Measurements from ENCODE around the gene RPS3.
"Not testable (repeated sequence)": the region's sequence is repeated elsewhere in the genome, so short reads cannot be mapped to it uniquely, and the experiment has no call there.

RPS3 gene

GRCh38 chr11:75380716-75381420, 18.4 kb upstream of the RPS3 start:
- DNase-seq: no peak

GRCh38 chr11:75383246-75383645, 16.1 kb upstream of the RPS3 start:
- no peak for DNase-seq

DNA sequence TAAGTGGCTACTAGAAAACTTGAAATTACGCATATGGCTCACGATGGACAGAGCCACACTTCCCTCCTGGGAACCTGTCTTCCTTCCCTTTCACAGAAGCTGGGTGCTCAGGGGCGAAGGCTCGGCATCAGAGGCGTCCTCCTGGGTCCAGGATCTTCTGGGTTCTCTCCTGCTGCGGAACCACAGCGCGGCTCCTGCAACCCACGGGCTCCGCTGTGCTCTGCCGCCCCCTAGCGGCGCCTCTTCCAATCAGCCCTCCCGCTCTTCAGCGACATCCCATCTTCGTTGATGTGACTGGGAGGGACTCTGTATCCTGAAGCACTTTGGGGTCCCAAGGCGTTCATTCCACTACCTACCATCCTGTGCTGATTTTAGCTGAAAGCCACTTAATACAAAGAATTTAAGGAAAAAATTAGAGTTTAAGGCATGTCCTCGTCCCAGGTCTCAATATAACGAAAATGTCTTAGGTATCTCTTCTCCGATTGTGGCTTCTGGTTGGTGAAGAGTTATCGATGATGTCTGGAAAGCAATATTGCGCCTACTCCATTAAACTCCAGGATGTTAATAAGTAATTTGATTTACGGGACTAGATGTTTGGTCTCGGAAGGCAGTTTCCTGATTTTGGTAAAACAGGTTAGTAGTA, 14.8 kb upstream of the RPS3 start:
- peak; percentile 74 for DNase-seq

- no peak for DNase-seq
Measured at GRCh38 chr11:75386942-75387630, 12.2 kb upstream of the RPS3 start.

GRCh38 chr11:75387736-75388294, 11.5 kb upstream of the RPS3 start:
- no peak for DNase-seq

DNA sequence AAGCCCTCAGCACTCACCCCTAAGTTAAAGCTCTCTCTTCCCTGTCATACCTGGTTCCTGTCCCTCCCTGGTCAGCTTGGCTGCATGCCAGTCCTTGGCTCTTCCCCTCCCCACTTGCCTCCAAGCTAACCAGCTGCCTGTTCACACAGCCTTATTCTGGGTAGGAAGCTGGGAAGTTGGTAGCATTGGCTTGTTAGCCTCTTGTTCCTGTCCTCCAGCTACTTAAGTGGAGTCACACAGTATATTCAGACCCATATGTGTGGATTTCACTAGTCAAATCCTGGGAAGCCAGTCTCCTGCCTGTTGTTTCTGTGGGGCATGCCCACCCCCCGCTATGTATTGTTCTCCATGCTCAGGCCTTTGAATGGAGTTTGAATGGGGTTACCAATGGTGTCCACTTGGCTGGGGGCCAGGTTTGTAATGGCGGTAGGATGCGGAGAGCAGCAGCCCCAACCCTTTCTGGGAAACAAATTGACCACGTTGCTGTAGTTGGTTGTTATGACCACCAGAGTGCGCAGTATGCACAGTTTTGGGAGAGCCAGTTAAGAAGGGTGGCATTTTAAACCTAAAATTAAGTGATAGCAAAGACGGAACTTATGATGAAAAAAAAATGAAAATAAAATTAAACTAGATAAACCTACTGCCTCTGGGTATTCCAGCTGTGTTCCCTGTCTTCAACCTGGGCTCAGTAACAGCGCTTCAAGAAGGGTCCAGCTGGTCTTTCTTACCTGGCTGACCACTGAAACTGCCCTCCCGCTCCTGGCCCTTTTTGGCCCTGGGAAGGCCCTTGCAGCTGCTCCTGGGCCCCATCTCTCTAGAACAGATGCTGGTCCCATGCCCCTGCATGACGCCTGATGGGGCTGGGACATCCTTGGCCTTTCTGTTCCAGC, 10.7 kb upstream of the RPS3 start:
- peak; percentile 96 for DNase-seq

- DNase-seq: no peak
Measured at GRCh38 chr11:75389276-75389605, 10.1 kb upstream of the RPS3 start.

DNA sequence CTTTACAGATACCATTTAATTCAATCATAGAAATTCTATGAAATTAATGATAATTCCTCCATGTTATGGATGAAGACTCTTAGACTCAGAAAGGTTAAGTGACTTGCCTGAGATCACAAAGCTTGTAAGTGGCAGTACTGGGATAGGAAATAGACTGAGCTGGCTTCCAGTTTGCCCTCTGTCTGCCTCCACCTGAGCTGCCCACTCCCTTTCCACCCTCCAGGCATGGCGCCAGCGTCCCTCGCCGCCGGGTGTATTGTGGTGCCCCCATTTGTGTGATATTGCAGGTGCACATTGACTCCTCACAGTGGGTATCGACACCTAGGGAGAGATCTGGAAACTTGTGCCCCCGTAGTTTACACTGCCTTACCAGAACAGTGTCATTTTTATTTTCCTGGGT, 9.4 kb upstream of the RPS3 start:
- DNase-seq: no peak

- DNase-seq: no peak
Measured at GRCh38 chr11:75394085-75394840, 5.1 kb upstream of the RPS3 start.

GRCh38 chr11:75398906-75399305, 412 bp upstream of the RPS3 start:
- no peak for DNase-seq

DNA sequence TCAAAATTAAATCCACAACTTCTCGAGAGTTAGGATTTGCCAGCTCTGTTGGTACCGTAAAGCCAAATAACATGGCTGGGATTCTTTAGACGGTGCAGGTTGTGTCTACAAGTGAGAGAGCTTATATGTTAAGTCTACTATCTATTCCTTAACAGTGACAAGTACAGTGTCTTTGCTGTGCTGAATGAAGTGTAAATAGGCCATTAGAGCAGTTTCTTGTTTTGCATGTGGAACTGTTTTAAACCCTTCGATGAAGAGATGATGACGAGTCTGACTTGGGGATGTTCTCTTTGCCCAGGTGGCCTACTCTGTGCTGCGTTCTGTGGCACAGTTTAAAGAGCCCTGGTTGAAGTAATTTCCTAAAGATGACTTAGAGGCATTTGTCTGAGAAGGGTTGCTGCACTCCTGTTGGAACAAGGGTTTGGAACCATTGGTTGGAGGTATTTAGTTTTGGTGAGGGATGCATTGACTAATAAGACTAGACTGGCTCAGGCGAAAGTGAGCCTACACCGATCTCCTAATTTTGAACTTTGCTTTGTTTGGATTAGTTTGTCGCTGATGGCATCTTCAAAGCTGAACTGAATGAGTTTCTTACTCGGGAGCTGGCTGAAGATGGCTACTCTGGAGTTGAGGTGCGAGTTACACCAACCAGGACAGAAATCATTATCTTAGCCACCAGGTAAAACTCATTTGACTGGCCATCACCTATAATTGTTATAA, 988 bp downstream of the RPS3 start:
- DNase-seq: peak; percentile 20

DNA sequence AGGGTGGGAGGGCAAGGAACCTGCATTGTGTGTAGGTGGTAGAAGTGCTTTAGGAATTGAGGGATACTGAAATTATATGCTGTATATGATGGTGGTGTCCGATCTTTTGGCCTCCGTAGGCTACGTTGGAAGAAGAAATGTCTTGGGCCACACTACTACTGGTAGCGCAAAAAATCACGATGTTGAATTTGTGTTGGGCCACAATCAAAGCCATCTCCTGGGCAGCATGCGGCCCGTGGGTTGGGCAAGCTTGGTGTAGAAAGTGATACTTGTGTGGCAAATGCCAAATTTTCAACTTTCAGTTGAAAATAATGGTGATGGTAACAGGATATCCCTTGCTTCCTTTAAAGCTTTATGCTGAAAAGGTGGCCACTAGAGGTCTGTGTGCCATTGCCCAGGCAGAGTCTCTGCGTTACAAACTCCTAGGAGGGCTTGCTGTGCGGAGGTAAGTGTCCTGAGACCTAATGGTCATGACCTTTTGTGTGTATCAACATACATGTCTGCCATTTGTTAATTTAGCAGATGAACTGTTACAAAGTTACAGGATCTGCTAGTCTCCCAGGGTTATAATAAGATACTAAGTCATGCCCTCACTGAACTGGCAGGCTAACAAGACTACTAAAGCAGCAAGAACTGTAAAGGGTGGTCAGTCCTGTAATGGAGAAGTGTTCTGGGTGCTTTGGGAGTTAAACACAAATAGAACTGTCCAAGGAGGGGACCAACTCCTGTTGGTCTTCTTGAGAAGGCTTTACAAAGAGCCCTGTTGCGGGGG, 2.9 kb downstream of the RPS3 start:
- no peak for DNase-seq

DNA sequence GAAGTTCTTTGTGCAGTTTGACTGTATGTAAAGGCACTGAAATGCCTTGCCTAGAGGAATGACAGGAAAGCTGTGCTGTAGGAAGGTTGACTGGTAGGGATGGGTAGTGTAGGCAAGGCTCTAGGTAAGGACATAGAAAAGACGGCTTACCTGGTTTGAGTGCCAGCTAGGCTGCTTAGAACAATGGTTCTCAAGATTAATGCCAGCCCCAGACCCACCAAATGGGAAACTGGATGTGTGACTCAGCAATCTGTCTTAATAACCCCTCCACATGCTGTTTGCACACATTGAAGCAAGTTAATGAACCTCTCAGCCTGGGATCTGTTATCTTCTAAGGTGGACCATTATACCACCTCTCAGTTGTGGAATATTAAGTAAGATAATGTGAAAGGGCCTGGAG, 3.7 kb downstream of the RPS3 start:
- no peak for DNase-seq

DNA sequence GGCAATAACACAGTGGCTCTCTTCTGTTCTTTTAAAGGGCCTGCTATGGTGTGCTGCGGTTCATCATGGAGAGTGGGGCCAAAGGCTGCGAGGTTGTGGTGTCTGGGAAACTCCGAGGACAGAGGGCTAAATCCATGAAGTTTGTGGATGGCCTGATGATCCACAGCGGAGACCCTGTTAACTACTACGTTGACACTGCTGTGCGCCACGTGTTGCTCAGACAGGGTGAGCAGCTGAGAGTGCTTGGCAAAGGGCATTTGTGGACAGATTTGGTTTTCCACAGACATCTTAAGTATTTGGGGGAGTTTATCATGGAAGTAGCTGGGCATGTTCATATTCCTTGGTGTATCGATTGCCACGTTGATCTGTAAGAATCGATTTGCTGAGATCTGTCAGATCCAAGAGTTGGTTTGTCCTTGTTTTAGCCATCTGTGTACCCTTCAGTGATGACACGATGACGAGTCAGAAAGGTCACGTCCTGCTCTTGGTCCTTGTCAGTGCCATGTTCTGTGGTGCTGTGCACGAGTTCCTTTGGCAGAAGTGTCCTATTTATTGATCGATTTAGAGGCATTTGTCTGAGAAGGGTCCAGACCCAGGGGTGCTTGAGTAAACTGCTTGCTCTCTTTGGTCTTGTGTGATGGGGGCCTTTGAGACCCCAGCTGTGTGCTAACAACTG, 4.8 kb downstream of the RPS3 start:
- DNase-seq: no peak

DNA sequence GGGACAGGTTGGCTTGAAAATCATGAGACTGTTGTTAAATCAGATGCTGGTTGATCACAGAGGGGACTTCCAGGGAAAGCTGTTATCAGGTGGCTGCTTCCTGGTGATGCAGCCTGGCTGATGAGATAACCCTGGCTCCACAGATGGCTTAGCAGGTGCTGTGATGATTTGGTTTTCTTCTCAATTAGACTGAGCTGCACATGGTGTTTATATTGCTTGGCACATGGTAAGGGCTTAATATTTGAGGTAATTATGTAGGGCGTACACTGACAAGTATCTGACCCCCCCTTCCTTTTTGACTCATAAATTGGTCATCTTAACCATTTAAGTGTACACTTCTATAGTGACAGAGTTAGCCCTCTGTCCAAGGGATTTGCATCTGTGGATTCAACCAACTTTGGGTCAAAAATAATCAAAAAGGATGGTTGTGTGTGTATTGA, 7.0 kb downstream of the RPS3 start:
- DNase-seq: no peak

DNA sequence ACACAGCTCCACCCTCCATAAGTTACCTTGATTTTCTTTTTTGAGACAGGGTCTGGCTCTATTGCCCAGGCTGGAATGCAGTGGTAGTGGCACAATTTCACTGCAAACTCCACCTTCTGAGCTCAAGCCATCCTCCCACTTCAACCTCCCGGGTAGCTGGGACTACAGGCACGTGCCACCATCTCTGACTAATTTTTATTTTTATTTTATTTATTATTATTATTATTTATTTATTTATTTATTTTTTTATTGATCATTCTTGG, 9.6 kb downstream of the RPS3 start:
- no peak for DNase-seq

DNA sequence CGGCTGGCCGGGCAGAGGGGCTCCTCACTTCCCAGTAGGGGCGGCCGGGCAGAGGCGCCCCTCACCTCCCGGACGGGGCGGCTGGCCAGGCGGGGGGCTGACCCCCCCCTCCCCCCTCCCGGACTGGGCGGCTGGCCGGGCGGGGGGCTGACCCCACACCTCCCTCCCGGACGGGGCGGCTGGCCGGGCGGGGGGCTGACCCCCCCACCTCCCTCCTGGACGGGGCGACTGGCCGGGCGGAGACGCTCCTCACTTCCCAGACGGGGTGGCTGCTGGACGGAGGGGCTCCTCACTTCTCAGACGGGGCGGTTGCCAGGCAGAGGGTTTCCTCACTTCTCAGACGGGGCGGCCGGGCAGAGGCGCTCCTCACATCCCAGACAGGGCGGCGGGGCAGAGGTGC, 10.7 kb downstream of the RPS3 start:
- not testable (repeated sequence) for DNase-seq

- not testable (repeated sequence) for DNase-seq
Measured at GRCh38 chr11:75413146-75413545, 13.8 kb downstream of the RPS3 start.

GRCh38 chr11:75413864-75414263, 14.5 kb downstream of the RPS3 start:
- DNase-seq: no peak

All from NCI-H2227 treated with DMSO at 0.1 percent for 48 hours (cell line).